ENCODE results near the gene ELF1. TPM values are rescaled to one million over a fixed set of nuclear protein-coding genes. Genes with fewer than 3 reads are reported as not detected.

The ELF1 gene
- total RNA-seq, 1 experiment from 2014 or later: 18.7 TPM

GRCh38 chr13:40981949-40982348 lies 37.2 kb downstream of the ELF1 start:
- no peak overlapping the region for H3K4me3 Mint-ChIP-seq
- ChIA-PET POLR2A (no interaction called here), CTCF (no interaction called here)
- DNase-seq (ENCODE audit: low spot score) (no peak), ATAC-seq (no peak)
- no peaks in the 10 kb centered on the region for H3K36me3 Mint-ChIP-seq
- no peaks in the 10 kb centered on the region for H3K9me3 Mint-ChIP-seq
- TF ChIP-seq, protein P1, sequence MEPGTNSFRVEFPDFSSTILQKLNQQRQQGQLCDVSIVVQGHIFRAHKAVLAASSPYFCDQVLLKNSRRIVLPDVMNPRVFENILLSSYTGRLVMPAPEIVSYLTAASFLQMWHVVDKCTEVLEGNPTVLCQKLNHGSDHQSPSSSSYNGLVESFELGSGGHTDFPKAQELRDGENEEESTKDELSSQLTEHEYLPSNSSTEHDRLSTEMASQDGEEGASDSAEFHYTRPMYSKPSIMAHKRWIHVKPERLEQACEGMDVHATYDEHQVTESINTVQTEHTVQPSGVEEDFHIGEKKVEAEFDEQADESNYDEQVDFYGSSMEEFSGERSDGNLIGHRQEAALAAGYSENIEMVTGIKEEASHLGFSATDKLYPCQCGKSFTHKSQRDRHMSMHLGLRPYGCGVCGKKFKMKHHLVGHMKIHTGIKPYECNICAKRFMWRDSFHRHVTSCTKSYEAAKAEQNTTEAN (CRISPR knock-in tag; IDR thresholded peaks at IDR 0.05): no peak
- TF ChIP-seq PRRX2 (CRISPR knock-in tag; IDR thresholded peaks at IDR 0.05) (no peak), OVOL2 (CRISPR knock-in tag; IDR thresholded peaks at IDR 0.05; ENCODE audit: borderline replicate concordance) (no peak), FOXP4 (CRISPR knock-in tag; IDR thresholded peaks at IDR 0.05) (no peak), TCF7 (CRISPR knock-in tag; IDR thresholded peaks at IDR 0.05; ENCODE audit: low read depth) (no peak), PRDM15 (CRISPR knock-in tag; IDR thresholded peaks at IDR 0.05) (no peak), IRF2 (CRISPR knock-in tag; IDR thresholded peaks at IDR 0.05; ENCODE audit: borderline replicate concordance, low read depth) (no peak), E2F5 (CRISPR knock-in tag; IDR thresholded peaks at IDR 0.05) (no peak), NFYB (CRISPR knock-in tag; conservative IDR thresholded peaks at IDR 0.05; ENCODE audit: low read depth) (no peak), KAT7 (CRISPR knock-in tag; IDR thresholded peaks at IDR 0.05; ENCODE audit: borderline replicate concordance) (no peak), MXD4 (CRISPR knock-in tag; IDR thresholded peaks at IDR 0.05; ENCODE audit: borderline replicate concordance) (no peak), NR1H2 (CRISPR knock-in tag; IDR thresholded peaks at IDR 0.05) (no peak), FOXK1 (CRISPR knock-in tag; IDR thresholded peaks at IDR 0.05) (no peak), ATF1 (CRISPR knock-in tag; IDR thresholded peaks at IDR 0.05) (no peak)
- TF ChIP-seq, protein P2, sequence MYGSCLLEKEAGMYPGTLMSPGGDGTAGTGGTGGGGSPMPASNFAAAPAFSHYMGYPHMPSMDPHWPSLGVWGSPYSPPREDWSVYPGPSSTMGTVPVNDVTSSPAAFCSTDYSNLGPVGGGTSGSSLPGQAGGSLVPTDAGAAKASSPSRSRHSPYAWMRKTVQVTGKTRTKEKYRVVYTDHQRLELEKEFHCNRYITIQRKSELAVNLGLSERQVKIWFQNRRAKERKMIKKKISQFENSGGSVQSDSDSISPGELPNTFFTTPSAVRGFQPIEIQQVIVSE (CRISPR knock-in tag; IDR thresholded peaks at IDR 0.05; ENCODE audit: borderline replicate concordance): no peak
- TF ChIP-seq, protein P3, sequence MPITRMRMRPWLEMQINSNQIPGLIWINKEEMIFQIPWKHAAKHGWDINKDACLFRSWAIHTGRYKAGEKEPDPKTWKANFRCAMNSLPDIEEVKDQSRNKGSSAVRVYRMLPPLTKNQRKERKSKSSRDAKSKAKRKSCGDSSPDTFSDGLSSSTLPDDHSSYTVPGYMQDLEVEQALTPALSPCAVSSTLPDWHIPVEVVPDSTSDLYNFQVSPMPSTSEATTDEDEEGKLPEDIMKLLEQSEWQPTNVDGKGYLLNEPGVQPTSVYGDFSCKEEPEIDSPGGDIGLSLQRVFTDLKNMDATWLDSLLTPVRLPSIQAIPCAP (CRISPR knock-in tag; IDR thresholded peaks at IDR 0.05): no peak
- no peaks in the 10 kb centered on the region for H3K27me3 Mint-ChIP-seq (ENCODE audit: low read depth)
- no peak overlapping the region for H3K27ac Mint-ChIP-seq
- H3K4me1 Mint-ChIP-seq: peaks cover 21% of the 10 kb centered on the region

- H3K4me3 Mint-ChIP-seq: no peak overlapping the region
- H3K27ac Mint-ChIP-seq: no peak overlapping the region
- POLR2A ChIA-PET: no interaction called here
- H3K9me3 Mint-ChIP-seq: no peaks in the 10 kb centered on the region
- CTCF ChIA-PET: no interaction called here
- H3K4me1 Mint-ChIP-seq: peaks cover 21% of the 10 kb centered on the region
- DNase-seq (ENCODE audit: low spot score) (no peak), ATAC-seq (no peak)
- no peaks in the 10 kb centered on the region for H3K27me3 Mint-ChIP-seq (ENCODE audit: low read depth)
- no peaks in the 10 kb centered on the region for H3K36me3 Mint-ChIP-seq
- TF ChIP-seq, protein P4, sequence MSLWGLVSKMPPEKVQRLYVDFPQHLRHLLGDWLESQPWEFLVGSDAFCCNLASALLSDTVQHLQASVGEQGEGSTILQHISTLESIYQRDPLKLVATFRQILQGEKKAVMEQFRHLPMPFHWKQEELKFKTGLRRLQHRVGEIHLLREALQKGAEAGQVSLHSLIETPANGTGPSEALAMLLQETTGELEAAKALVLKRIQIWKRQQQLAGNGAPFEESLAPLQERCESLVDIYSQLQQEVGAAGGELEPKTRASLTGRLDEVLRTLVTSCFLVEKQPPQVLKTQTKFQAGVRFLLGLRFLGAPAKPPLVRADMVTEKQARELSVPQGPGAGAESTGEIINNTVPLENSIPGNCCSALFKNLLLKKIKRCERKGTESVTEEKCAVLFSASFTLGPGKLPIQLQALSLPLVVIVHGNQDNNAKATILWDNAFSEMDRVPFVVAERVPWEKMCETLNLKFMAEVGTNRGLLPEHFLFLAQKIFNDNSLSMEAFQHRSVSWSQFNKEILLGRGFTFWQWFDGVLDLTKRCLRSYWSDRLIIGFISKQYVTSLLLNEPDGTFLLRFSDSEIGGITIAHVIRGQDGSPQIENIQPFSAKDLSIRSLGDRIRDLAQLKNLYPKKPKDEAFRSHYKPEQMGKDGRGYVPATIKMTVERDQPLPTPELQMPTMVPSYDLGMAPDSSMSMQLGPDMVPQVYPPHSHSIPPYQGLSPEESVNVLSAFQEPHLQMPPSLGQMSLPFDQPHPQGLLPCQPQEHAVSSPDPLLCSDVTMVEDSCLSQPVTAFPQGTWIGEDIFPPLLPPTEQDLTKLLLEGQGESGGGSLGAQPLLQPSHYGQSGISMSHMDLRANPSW (CRISPR knock-in tag; conservative IDR thresholded peaks at IDR 0.05; ENCODE audit: low read depth): no peak
- TF ChIP-seq ZNF263 (CRISPR knock-in tag; IDR thresholded peaks at IDR 0.05; ENCODE audit: low read depth) (no peak), HMGA2 (CRISPR knock-in tag; IDR thresholded peaks at IDR 0.05) (no peak), ZNF671 (CRISPR knock-in tag; IDR thresholded peaks at IDR 0.05) (no peak), RORB (CRISPR knock-in tag; IDR thresholded peaks at IDR 0.05) (no peak)
- TF ChIP-seq, protein P5, sequence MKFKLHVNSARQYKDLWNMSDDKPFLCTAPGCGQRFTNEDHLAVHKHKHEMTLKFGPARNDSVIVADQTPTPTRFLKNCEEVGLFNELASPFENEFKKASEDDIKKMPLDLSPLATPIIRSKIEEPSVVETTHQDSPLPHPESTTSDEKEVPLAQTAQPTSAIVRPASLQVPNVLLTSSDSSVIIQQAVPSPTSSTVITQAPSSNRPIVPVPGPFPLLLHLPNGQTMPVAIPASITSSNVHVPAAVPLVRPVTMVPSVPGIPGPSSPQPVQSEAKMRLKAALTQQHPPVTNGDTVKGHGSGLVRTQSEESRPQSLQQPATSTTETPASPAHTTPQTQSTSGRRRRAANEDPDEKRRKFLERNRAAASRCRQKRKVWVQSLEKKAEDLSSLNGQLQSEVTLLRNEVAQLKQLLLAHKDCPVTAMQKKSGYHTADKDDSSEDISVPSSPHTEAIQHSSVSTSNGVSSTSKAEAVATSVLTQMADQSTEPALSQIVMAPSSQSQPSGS (CRISPR knock-in tag; IDR thresholded peaks at IDR 0.05; ENCODE audit: borderline replicate concordance, low read depth): no peak
- TF ChIP-seq, protein P2 (CRISPR knock-in tag; IDR thresholded peaks at IDR 0.05; ENCODE audit: borderline replicate concordance): no peak
These were observed 37.8 kb downstream of the ELF1 start for GRCh38 chr13:40981361-40981760.

Measured in WTC11 (cell line).